NAMALWA (cell line): ENCODE results near the gene TREX2.

ENCODE experiments used
- DNase-seq: peaks from one replicate; pipeline ENCODE4 v3.0.0-alpha.2; 2015; ENCODE audit warnings: low spot score

Gene TREX2

DNA sequence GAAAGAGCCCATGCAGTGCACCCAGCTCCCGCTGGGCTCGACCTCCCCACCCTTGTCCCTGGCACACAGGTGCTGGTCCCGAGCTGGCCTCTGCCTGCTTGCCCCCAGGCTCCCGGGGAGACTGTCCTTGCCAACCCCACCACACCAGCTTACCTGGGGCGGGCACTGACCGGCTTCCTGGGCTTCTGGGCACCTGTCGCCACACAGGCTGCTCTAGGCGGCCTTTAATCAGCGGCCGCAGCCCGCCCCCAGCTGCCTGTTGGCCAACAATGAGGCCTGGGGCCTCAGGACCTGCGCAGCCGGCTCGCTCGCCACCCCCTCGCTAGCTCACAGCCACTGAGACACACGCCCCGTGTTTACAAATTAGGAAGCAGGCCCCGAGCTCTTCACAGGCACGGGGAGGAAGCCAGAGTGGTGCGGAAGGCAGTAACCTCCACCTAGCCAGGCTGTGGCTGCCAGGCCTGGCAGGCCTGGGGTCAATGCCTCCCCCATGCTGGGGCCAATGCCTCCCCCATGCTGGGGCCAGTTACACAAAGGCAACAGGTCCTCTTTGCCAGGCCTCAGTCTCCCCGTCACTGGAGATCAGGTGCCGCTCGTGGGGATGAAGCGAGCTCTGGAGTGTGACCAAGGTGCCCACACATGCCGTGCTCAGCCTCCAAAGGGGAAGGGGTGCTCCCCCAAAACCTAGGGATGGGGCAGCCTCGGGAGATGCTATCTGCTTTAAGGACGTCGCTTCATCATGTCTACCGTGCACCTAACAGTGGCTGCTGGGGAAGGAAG lies at the start of gene TREX2:
Gene TREX2 (minus strand): TSS at position 201 of the 780 bp plus-strand sequence. CDS start 626 bp downstream, outside the sequence.
- DNase-seq = no peak

GRCh38 chrX:153495362-153495751 lies 49.5 kb upstream of the TREX2 start:
- no peak for DNase-seq

- peak; percentile 11 for DNase-seq
These were observed 48.9 kb upstream of the TREX2 start, which contains the start of gene BGN for GRCh38 chrX:153494541-153495361. TSS of gene BGN (plus strand) at chrX:153494980. CDS start at chrX:153504632, 9,652 bp downstream.

DNA sequence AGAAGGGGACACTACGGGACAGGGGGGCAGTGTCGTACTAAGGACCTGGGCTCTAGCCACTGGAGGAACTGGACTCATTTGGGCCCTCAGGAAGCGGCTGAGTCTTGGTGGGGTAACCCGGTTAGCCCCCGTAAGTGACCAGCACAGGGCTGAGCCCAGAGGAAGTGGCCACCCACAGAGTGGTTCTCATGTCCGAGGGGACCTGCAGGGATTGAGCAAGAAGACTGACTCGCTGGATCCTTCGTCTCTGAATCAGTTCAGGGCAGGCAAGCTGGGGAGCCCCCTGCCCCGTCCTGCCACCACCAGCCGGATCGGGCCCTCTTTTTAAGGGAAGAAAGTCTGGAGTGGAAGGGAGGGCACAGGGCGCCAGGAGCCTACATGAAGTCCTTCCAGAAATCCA lies 48.2 kb upstream of the TREX2 start:
- DNase-seq = no peak

GRCh38 chrX:153493085-153493484 lies 47.2 kb upstream of the TREX2 start:
- no peak for DNase-seq

DNA sequence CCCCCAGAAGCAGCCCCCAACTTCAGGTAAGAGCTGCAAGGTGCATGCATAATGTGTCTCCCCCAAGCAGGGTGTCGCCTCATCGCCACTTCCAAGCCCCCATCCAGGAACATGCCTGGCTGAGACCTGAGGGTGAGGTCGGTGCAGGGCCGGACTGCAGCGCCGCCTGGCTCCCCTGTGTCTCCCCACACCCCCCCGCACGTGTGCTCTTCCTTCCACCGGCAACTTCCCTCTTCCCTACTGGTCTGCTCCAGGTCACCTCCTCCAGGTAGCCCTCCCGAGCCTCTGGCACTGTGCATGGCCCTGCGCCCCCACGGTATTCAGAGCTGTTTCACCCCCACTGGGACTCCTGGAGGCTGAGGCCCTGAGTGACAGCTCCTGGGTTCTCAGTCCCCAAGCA lies 46.7 kb upstream of the TREX2 start:
- no peak for DNase-seq

DNA sequence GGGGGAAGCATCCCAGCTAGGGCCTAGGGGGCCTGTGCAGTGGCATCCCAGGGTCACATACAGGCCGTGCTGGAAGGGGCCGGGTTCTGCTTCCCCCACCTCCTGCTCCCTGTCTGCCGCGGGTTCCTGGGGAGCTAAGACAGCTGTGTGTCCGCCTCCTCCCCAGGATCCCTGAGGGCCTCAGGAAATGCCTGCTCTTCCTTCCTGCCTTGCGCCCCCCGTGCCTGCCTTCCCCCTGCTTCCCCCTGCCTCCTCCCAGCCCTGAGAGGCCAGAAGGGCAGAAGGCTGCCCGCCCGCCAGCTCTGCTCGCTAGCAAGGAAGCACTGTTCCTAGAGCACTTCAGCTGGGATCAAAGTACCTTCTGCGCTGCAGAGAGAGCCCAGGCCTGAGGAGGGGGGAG lies 46.1 kb upstream of the TREX2 start:
- DNase-seq = no peak

GRCh38 chrX:153491351-153491914 lies 45.6 kb upstream of the TREX2 start:
- no peak for DNase-seq

DNA sequence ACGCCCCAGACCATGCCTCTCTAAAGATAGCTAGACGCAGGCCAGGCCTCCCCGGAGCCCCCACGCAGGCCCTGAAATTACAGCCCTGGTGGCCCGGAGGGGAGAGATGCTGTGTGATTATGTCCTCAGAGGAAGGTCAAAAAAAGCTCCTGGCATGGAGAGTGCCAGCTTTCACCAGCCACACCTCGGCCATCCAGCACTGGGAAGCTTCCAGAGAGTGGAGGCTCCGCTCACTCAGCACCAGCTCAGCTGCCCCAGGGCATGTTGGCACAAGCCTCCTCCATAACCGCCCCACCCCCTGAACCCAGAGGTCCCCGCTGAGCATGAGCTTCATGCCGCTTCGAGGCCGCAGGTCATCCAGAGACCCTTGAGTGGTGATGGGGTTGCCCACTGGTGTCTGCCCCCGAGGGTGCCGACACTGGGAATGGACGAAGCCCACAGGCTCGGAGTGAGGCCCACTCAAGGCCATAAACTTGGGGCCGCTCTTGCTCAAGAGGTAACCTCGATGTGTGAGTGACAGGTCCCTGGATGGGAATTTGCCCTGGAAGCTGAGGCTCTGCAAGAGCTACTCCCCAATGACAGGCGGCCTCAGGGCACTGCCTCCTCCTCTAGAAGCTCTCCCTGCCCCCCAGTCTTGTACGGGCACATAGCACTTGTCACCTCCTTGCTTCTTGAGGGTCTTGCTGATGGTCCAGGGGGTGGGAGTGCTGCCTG lies 44.5 kb upstream of the TREX2 start:
- no peak for DNase-seq

GRCh38 chrX:153488231-153488914 lies 42.5 kb upstream of the TREX2 start:
- DNase-seq = no peak

GRCh38 chrX:153487590-153488071 lies 41.8 kb upstream of the TREX2 start:
- DNase-seq = no peak

GRCh38 chrX:153486171-153486570 lies 40.3 kb upstream of the TREX2 start:
- no peak for DNase-seq

DNA sequence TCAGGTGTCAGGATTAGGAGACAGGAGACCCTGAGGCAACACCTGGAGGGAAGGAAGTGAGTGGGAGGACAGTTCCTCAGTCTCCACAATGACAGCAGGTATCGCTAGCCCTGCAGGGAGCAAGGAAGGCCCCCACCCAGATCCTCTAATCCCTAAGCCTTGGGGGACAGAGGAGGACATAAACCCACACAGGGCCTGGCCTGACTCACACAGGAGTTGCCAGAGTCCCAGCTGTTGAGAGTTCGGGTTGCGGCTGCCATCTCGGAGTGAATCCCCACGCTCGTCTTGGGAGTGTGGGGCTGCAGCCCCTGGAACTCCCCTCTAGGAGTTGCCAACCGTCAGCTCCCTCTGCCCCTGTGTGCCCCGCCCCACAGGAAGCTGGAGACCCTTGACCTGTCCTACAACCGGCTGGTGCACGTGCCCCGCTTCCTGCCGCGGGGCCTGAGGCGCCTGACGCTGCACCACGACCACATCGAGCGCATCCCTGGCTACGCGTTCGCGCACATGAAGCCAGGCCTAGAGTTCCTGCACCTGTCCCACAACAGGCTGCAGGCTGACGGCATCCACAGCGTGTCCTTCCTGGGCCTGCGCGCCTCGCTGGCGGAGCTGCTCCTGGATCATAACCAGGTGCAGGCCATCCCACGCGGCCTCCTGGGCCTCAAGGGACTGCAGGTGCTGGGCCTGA lies 39.7 kb upstream of the TREX2 start:
- no peak for DNase-seq

- DNase-seq = peak; percentile 16
These were observed 36.6 kb upstream of the TREX2 start for GRCh38 chrX:153482376-153483015.

DNA sequence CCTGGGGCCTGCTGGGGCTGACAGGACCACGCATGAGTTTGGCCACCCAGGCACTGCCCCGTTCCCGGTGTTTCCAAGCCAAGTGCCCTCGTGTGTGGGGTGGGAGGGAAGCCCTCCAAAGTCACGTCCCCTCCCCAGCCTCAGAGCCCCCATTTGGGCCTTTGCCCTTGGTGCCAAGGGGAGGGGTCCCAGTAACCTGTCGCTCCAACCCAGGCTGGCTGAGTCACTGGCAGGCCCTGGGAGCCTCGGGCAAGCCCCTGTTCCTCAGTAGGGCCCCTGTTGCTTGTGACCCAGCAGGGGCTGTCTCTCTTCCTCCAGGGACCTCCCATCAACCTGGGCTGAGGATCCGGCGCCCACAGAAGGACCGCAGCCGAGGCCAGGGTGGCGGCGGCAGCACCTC lies 35.2 kb upstream of the TREX2 start:
- DNase-seq = no peak

GRCh38 chrX:153478746-153479145 lies 32.9 kb upstream of the TREX2 start:
- no peak for DNase-seq

- no peak for DNase-seq
These were observed 32.0 kb upstream of the TREX2 start for GRCh38 chrX:153477901-153478300.

GRCh38 chrX:153477364-153477857 lies 31.6 kb upstream of the TREX2 start:
- no peak for DNase-seq

- no peak for DNase-seq
These were observed 31.0 kb upstream of the TREX2 start for GRCh38 chrX:153476666-153477363.
